HG02870 (cell line): ENCODE results near the gene TIGD3.

Experiments
- ATAC-seq: cut with Tn5 transposase; IDR thresholded peaks from one replicate; pipeline ENCODE4 v1.9.1; 2021; ENCODE audit warnings: mild to moderate bottlenecking, moderate library complexity; ENCODE audit not compliant: unreplicated experiment

Gene TIGD3

DNA sequence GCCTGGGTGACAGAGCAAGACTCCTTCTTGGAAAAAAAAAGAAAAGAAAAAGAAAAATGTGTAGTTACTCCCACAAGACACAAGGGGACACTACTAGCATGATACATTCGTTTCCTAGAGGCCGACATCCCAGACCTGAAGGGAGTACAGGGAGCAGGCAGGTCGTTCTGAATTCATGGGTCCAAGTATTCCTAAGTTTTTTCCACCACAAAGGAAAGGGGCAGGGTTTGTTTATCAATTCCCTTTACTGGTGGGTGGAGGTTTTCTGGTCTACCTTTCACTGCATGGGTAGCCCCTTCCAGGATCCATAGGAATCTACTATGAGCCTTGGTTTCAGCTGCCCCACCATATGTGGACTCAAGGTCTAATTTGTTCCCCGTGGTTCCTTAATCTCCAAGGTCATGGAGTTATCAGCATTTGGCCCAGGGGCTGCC is 11.8 kb downstream of the TIGD3 start:
- no peak for ATAC-seq

DNA sequence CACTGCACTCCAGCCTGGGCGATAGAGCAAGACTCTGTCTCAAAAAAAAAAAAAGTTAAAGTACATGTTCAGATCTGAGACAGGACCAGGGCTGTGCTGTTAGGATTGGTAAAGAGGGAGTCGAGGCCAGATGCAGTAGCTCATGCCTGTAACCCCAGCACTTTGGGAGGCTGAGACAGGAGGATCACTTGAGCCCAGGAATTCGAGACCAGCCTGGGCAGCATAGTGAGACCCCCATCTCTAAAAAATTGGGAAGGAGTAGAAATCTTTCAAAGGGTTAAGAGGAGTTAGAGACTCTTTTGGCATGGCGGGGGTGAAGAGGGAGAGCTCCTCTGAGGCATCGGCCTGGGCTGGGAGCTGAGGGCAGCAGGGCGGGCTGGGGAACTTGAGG is 16.1 kb downstream of the TIGD3 start:
- ATAC-seq = no peak

DNA sequence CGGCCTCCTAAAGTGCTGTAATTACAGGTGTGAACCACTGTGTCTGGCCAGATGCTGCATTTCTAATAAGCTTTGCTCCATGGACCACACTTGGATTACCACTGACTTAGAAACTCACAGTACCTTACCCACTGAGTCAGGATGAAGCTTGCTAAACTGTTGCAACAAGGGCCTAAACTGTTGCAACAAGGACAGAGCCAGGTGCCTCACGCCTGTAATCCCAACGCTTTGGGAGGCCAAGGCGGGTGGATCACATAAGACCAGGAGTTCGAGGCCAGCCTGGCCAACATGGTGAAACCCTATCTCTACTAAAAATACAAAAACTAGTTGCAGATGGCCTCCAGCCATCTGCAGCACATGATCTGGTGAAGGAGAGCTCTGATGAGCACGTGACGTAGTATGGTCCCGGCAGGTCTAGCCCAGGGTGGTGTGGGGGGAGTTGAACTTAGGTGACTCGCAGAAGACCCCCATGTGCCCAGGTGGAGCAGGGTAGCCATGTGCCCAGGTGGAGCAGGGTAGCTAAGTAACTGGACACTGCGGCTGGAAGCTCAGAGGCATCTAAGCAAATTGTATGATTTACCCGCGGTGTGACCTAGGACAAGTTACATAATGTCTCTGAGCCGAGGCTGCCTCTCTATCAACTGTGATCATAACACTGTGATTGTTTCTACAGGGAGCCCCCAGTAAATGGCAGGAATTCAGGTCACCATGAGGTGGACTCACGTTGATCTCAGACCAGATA is 19.5 kb downstream of the TIGD3 start:
- no peak for ATAC-seq

DNA sequence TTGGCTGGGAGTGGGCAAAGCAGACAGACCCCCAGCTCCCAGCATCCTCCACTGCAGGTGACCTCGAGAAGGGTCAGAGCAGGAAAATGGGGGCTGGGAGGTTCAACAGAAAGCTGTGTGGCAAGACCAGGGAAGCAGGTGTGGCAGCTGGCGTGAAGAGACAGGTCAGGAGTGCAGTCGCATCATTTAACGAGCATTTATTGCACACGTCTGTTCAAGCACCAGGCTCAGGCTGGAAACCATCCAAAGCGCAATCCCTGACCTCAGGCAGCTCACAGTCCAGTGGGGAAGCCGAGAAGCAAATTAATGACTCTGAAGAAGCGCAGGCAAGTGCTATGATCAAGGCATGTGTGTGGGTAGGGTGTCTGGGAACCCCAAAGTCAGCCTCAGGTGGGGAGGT is 20.5 kb downstream of the TIGD3 start:
- ATAC-seq = no peak

DNA sequence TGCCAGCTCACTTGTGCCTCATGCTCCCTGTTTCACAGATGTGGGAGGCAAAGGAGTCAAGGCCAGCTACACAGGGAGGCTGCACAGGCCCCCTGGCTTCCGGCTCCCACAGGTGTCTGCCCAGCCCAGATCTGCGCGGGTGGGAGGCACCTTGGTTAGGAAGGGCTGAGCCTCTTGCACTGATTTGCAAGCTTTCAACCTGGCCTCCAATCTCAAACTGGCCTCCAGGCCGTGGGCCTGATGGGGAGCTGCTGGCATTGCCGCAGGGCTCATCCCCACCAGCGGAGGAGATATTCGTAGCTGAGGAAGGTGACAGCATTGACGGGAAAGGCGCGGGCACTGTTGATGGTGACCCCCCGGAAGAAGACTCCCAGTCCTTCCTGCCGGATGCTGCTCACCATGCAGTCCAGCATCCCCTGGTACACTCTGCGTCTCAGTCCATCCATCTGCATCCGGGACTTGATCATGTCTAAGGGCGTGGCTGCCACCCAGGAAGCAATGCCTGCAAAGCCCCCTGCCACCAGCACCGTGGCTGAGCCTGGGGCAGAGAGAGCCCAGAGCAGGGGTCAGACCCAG is 21.7 kb downstream of the TIGD3 start:
- ATAC-seq = no peak

DNA sequence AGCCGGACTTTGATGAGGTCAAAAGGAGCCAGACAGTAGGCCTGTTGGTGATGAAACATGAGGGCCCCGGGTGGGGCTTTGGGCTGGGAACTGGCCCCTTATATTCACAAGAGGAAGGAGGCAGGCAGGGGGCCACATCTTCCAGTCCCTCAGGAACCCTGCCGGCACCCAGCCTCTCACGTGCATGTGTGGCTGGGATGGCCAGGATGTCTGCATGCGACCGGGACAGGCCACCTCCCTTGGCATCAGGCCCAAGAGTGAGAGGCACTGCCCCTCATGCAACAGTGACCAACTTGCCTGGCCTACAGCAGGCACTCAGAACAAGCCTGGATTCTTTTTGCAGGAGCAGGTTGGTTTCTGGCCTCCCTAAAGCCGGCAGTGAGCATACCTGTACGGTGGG is 22.5 kb downstream of the TIGD3 start:
- no peak for ATAC-seq

DNA sequence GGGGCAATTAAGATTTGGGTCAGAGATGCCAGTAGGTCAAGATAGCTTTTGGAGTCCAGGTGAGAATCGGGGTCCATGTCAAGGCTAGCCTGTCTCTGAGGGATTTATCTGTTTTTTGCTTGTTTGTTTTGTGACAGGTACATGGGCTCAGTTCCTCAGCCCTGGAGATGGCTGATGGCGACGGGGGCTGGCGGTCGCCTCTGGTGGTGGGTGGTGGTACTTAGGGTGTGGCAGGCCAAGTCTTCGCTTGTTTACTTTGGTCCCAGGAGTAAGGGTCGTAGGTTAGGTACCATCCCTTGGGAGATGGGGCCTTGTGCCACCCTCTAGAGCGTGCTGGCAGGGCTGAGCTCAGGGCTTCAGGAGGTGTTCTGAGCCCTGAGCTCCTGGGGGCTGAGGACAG is 23.2 kb downstream of the TIGD3 start:
- ATAC-seq = no peak

DNA sequence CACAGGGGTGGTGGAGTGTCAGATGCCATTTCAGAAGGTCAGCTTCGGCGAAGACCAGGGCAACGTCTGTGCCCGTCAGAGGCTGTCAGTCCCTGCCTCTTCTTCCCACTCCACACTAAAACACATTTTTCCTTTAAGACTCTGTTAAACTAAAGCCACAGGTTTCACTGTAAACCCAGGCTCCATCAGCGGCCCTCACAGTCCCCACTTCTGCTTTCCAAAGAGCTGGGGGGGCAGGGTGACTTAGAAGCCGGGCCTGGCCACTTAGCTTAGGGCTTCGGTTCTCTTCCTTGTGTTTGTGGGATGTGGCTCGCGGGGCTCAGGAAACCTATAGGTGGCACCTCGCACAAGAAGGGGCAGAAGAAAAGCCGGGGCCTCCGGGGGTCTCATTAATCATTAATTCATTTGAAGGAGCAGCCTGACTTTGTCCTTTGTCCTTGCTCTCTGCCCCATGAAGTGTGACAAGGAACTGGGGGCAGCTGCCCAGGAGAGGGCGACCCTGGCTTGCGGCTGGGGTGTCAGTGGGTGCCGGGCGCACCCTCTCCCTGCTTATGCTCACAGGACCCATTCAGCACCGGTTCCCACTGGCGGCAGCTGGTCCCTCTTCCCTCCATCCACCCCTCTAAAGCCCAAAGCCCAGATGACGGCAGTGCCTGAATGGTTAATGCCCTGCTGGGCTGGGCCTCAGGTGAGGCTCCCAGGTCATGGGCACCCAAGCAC is 23.8 kb downstream of the TIGD3 start:
- ATAC-seq = no peak

DNA sequence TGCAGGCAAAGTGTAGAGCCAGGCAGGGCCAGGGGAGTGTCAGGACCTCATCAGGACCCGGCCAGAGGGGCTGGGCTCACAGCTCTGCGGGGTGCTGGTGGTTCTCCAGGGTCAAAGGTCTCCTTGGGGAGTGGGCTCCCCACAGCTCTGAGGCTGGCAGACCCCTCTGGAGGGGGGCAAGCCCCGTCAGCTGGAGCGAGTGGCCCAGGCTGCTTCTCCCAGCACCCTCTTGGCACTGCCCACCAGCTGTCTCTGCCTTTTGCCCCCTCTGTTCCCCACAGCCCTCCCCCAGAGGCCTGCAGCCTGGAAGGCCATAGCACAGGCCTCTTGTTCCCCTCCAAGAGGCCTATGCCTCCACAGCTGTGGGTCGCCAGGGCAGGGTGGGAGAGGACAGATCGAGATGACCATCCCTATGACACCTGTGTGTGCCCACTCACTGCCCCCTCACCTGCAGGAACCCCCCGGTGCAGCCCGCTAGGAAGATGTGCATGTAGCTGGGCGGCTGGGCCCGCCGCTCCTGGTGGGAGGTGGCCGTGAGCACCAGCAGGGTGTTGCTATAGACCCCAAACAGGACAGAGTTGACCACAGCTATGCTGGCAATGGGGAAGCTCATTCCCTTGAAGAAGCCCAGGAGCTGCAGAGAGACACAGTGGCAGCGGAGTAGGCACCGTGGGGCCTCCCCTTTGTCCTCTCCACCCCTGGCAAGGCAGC is 24.5 kb downstream of the TIGD3 start:
- ATAC-seq = no peak

DNA sequence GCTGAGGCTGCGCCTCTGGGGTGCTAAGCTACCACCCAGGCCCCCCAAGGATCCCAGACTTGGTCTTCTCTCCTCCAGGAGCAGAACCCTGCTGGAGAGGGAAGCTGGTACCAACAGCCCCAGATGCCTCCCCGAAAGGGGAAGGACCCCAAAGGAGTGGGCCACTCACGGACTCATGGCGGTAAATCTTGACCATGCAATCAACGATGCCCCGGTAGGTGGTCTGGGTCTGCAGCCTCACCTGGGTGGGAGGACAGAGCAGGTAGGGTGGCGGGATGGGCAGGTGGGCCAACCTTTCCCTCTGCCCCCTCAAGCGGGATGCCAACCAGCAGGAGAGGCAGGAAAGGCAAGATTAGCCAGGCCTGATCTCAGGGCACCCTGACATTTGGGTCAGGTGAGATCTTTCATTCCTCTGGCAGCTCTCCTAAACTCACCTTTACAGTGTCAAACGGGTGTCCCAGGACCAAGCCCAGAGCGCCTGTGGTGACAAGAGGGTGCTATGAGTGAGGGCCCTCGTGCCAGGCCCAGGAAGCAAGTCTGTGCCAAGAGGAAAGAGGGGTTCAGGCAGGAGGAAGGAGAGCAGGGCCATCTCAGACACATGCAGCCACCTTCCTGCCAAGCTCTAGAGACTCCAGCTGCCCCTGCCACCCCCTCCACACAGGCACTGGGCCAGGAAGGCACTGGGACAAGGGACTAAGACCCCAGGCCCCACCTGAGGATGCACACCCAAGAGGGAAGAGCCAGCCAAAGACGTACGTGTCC is 25.3 kb downstream of the TIGD3 start:
- ATAC-seq = no peak

DNA sequence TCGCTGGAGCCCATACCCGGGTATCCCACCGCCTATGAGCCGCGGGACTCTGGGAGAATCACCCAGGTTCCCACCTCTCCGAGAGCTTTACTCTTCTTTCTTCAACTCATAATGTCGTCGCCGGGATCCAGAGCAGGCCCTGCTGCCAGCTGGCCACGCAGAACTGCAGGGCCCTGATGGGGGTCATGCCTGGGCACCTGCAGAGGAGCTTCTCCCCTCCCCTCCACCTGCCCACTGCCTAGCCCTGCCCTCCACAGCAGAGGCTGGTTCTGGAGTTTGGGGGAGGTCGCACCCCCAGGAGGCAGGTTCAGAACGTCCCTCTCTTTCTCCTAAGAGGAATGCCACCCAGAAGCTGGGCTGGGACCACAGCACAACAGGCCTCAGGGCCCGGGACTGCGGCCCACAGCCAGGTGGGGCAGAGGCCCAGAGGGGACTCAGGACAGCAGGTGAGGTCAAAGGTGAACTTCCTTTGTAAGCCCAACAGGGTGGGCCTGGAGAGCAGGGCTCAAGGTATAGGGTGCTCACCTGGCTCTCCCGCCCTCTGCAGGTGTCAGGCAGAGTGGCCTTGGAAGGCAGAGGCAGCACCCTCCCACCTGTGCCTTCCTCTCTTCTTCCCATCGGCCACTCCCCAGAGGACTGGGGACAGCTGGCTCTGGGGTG is 26.0 kb downstream of the TIGD3 start:
- ATAC-seq = no peak

DNA sequence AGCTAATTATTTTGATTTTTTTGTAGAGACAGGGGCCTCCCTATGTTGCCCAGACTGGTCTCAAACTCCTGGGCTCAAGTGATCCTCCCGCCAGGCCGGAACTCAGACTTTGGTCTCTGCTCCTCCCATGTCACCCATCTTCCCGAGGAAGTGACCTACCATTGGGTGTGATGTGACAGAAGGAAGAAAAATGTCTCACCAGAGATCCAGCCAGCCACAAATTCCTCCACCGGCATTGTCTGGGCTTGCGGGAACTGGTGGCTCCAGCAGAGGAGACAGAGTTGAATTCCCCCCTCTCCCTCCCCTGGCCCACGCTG is 27.1 kb downstream of the TIGD3 start:
- ATAC-seq = no peak

DNA sequence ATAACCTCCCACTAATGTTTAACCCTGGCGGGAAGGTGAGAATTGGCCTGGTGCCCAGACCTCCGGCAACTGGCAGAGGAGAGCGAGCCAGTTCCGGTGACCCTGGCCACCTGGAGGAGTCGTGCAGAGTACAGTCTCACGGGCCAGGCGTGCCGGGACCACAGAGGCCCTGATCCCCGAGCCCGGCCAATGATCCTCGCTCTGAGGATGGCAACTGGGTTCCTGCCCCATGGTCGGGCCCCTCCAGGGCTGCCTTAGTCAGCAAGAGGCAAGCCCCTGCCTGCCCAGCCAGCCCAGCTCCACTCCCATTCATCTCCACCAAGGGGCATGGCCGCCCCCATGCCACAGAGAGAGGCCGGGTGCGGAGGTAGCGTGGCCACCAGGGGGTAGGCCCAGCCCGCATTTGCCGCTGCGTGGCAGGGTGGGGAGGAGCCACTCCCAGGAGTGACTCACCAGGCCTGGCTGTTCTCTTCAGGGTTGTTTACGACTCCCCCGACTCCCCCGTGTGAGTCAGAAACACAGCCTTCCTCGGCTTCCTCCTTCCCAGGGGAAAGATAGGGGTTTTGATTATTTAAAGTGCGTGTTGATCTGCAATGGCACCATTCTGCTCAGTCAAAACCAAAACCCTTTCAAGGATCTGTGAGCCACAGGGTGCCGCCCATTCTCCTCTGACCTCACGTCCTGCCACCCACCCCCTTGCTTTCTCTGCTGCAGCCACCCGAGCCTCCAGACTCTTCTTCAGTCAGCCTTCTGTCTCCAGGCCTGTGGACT is 27.7 kb downstream of the TIGD3 start, which contains the start of gene SLC25A45:
Gene SLC25A45 (minus strand): TSS at position 614 of the 771 bp plus-strand sequence. CDS start 695 bp downstream, outside the sequence.
- ATAC-seq = peak; percentile 59

DNA sequence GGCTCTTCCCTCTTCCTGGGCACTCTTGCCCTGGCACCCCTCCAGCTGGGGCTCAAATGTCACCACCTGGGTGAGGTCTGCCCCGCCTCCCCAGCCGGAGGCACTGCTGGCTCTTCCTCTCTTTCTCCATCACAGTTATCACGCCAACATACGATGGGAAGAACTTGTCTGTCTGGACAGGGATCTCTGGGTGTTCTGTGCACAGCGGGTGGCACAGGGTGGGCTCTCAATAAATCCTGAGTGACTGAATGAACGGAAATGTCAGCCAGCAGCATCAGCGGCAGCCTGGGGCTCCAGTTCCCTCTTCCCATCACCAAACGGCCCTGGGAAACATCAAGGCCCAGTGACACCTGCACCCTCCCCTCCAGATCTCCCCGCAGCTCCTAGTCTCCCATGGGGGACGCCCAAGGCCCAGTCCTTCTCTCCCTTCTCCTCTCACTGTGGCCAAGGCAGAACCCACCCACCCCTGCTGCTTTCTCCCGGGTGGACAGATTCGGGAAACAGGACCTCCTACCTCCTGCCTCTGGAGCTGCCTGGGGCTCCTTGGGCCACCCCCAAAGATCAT is 28.3 kb downstream of the TIGD3 start:
- ATAC-seq = peak; percentile 6

DNA sequence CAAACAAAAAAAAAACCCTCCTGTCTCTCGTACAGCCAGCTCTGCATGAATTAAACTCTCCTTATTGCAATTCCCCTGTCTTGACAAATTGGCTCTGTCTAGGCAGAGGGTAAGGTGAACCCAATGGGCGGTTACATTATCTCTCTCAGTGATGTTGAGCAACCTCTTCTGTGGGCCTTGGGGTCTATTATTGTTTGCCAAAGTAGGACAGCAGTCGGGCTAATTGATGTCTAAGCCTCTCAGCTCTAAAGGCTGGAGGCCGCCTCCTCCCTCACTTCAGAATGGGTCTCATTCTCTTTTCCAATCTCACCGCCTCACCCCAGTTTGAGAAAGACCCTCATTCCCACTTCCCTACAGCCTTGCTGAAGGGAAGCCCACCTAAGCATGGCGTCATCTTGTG is 29.2 kb downstream of the TIGD3 start:
- no peak for ATAC-seq

DNA sequence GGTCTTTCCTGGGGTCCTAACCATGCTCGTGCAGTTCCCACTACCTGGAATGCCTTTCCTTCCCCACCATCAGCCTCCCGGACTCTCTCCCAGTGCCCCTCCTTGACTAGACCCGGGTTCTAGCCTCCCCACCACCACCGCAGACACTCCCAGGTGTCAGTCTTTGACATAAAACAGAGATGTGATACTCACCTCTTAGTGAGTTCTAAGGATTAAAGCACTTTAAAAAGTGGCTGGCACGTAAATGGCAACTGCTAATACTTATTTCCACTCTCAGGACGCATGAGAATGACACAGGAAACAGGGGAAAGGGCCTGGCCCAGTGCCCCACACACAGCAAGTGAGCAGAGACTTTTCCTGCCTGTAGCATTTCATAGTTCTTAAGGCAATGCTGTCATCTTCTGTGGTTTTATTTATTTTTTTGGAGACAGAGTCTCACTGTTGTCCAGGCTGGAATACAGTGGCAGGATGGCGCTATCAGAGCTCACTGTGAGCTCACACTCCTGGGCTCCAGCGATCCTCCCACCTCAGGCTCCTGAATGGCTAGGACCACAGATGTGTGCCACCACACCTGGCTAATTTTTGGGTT is 29.8 kb downstream of the TIGD3 start:
- no peak for ATAC-seq

DNA sequence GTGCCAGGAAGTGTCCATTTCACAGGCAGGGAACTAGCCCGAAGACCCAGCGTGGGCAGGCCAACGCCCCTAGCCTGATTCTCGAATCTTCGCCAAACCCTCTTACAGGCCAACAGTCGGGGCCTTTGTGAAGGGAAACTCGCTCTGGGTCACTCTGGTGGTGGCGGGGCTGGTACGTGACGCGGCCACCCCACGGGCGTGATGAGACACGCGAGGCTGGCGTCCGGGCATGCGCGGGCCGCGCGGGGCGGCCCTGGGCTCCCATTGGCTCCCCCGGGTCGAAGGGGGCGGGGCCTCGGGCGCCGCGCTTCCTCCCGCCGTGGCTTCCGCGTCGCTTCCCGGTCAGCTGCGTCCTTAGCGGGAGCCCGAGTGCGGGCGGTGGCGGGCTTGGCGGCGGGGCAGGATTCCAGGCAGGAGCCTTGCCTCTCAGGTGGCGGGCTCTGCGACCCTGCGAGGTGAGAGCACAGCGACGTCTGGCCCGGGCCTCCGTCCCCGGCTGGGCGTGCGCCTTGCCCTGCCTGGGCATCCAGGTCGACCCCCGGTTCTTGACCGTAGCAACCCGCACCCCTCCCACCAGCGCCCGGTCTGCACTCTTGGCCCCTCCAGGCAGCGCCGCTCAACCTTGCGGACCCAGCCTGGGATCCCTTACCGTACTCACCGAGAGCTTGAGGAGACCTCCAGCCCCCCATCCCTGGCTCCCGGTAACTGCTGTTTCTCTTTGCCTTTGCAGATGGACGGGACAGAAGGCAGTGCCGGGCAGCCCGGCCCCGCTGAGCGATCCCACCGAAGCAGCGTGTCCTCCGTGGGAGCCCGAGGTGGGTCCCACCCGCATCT is 32.0 kb downstream of the TIGD3 start, which contains the start of gene FRMD8:
Gene FRMD8 (plus strand): TSS at position 331 of the 834 bp plus-strand sequence. CDS start 400 bp downstream, at position 731.
- ATAC-seq = no peak

DNA sequence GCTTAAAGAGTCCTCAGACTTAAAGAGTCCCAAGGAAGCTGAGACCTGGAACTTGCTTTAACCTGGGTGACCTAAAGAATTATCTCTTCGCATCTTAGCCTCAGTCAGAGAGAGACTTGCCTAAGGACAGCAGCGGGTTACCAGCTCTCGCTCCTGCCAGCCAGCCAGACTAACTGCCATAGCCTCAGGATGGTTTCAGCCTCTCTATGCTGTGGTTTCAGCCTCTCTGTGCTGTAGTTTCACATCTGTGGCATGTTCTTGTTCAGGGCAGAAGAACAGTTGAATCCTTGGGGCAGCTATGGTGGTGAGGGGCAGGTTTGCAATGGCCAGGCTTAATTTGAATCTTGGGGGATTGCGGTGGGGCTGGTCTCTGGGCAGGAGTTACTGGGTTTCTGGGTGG is 34.2 kb downstream of the TIGD3 start:
- no peak for ATAC-seq
